Fibroblast of skin of left quadriceps (primary cell): ENCODE data around the gene EYA2.
"Not testable (repeated sequence)": the region's sequence is repeated elsewhere in the genome, so short reads cannot be mapped to it uniquely, and the experiment has no call there.

ENCODE experiments used
- DNase-seq, 2 experiments: peaks; one replicate each; pipeline ENCODE4 v3.0.0-alpha.2; 2013; ENCODE audit warnings: low read depth in 2 of 2

Gene EYA2

GRCh38 chr20:46894579-46894958, at the start of gene EYA2:
Gene EYA2, plus strand, starts transcription at chr20:46894843. Its CDS starts 95,168 bp downstream, at chr20:46990011.
- DNase-seq: no peak

- DNase-seq: no peak
Measured at GRCh38 chr20:46844965-46845364, 49.7 kb upstream of the EYA2 start.

GRCh38 chr20:46849269-46849668, 45.4 kb upstream of the EYA2 start:
- DNase-seq: no peak

GRCh38 chr20:46849751-46850150, 44.9 kb upstream of the EYA2 start:
- no peak for DNase-seq

GRCh38 chr20:46850416-46850815, 44.2 kb upstream of the EYA2 start:
- DNase-seq: no peak

- DNase-seq: no peak
Measured at GRCh38 chr20:46850896-46851295, 43.7 kb upstream of the EYA2 start.

- no peak for DNase-seq
Measured at GRCh38 chr20:46851746-46852145, 42.9 kb upstream of the EYA2 start.

GRCh38 chr20:46852313-46852712, 42.3 kb upstream of the EYA2 start:
- no peak for DNase-seq

GRCh38 chr20:46853926-46854325, 40.7 kb upstream of the EYA2 start:
- no peak for DNase-seq

GRCh38 chr20:46857061-46857831, 37.4 kb upstream of the EYA2 start:
- no peak for DNase-seq

- DNase-seq: no peak
Measured at GRCh38 chr20:46865824-46866223, 28.8 kb upstream of the EYA2 start.

GRCh38 chr20:46870041-46870440, 24.6 kb upstream of the EYA2 start:
- DNase-seq: no peak

- DNase-seq: no peak
Measured at GRCh38 chr20:46872328-46873211, 22.1 kb upstream of the EYA2 start.

GRCh38 chr20:46875059-46875458, 19.6 kb upstream of the EYA2 start:
- DNase-seq: no peak

GRCh38 chr20:46879386-46879785, 15.3 kb upstream of the EYA2 start:
- no peak for DNase-seq

- DNase-seq: not testable (repeated sequence)
Measured at GRCh38 chr20:46879963-46880362, 14.7 kb upstream of the EYA2 start.

- DNase-seq: no peak
Measured at GRCh38 chr20:46883892-46884291, 10.8 kb upstream of the EYA2 start.

- no peak for DNase-seq
Measured at GRCh38 chr20:46890682-46891081, 4.0 kb upstream of the EYA2 start.

GRCh38 chr20:46893051-46893450, 1.6 kb upstream of the EYA2 start:
- no peak for DNase-seq

GRCh38 chr20:46893877-46894578, 615 bp upstream of the EYA2 start:
- DNase-seq: no peak

GRCh38 chr20:46894971-46895905, 595 bp downstream of the EYA2 start:
- DNase-seq: no peak
